OCI-LY7 (cell line): Measurements from ENCODE around the gene CD36.

ENCODE experiments used
- EZH2phosphoT487 ChIP-seq: fragments of 200-600 bp; sonication (generic); IDR thresholded peaks from 2 replicates; pipeline ENCODE4 v1.6.1; 2018; ENCODE audit warnings: low read depth, borderline replicate concordance, mild to moderate bottlenecking, mixed run types, antibody characterized with exemption, low read length, moderate library complexity, mixed read lengths
- TF ChIP-seq, protein P1 (sequence below): fragments of 200-600 bp; sonication (generic); conservative IDR thresholded peaks from 2 replicates; pipeline ENCODE4 v1.5.1; 2014; ENCODE audit warnings: mild to moderate bottlenecking, antibody characterized with exemption, low read length, moderate library complexity, mixed read lengths

DNA sequence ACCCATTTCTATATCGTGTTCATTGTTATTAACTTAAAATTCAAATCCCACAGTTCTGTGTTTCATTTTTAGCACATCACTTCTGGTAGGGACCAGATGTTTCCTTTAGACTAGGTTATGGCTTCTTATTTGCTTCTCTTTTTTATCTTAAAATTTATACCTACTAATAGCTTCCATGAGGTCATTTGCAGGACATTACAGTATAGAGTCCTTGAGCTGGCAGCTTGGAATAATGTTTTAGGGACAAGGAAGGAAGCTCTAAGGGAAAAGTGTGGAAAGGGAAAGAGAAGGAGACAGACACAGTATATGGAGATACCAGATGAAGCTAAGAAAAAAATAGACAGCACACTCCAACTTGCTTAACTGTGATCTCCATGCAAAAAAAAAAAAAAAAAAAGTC is 48.8 kb upstream of the CD36 start:
- TF ChIP-seq, protein P1, sequence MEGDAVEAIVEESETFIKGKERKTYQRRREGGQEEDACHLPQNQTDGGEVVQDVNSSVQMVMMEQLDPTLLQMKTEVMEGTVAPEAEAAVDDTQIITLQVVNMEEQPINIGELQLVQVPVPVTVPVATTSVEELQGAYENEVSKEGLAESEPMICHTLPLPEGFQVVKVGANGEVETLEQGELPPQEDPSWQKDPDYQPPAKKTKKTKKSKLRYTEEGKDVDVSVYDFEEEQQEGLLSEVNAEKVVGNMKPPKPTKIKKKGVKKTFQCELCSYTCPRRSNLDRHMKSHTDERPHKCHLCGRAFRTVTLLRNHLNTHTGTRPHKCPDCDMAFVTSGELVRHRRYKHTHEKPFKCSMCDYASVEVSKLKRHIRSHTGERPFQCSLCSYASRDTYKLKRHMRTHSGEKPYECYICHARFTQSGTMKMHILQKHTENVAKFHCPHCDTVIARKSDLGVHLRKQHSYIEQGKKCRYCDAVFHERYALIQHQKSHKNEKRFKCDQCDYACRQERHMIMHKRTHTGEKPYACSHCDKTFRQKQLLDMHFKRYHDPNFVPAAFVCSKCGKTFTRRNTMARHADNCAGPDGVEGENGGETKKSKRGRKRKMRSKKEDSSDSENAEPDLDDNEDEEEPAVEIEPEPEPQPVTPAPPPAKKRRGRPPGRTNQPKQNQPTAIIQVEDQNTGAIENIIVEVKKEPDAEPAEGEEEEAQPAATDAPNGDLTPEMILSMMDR = no peak
- no peak for TF ChIP-seq EZH2phosphoT487
